T-helper 17 cell (primary cell): Measurements from ENCODE around the gene ARMC5. TPM values are rescaled to one million over a fixed set of nuclear protein-coding genes. Genes with fewer than 3 reads are reported as not detected.

ENCODE experiments used
- ATAC-seq: fragments of 150-1000 bp; cut with Tn5 transposase; 2 replicates; pipeline ENCODE4 v1.10.0; 2021; ENCODE audit warnings: mild to moderate bottlenecking, moderate library complexity
- DNase-seq, 3 donors: peaks; one replicate each; pipeline versions ENCODE4 v3.0.0 to v3.0.0-alpha.2; 2020 to 2021
- H3K9me3 ChIP-seq: one replicate; pipeline ENCODE4 v1.7.0; 2013; ENCODE audit warnings: low read length, mild to moderate bottlenecking; ENCODE audit not compliant: control insufficient read depth, poor library complexity, severe bottlenecking
- H3K27ac Mint-ChIP-seq: one replicate; pipeline ENCODE4 v1.8.0; 2022; ENCODE audit warnings: mild to moderate bottlenecking, moderate library complexity, mixed read lengths
- H3K27me3 Mint-ChIP-seq: one replicate; pipeline ENCODE4 v1.8.0; 2022; ENCODE audit warnings: mixed read lengths
- H3K36me3 Mint-ChIP-seq: one replicate; pipeline ENCODE4 v1.8.0; 2022; ENCODE audit warnings: low read depth, mixed read lengths
- H3K4me1 Mint-ChIP-seq: one replicate; pipeline ENCODE4 v1.8.0; 2022; ENCODE audit warnings: mild to moderate bottlenecking, mixed read lengths
- H3K4me3 Mint-ChIP-seq: one replicate; pipeline ENCODE4 v1.8.0; 2022; ENCODE audit warnings: mild to moderate bottlenecking, moderate library complexity, mixed read lengths
- total RNA-seq, 4 donors: library from RNA in 2 of 4; stranded (reverse) in 2 of 4; gene quantifications; one replicate each; pipeline ENCODE4 v1.2.3 and lab custom pipeline; 2022 to 2026

ARMC5 gene
- total RNA-seq, 2 donors from 2014 or later, result 15.8 to 21.9 TPM

DNA sequence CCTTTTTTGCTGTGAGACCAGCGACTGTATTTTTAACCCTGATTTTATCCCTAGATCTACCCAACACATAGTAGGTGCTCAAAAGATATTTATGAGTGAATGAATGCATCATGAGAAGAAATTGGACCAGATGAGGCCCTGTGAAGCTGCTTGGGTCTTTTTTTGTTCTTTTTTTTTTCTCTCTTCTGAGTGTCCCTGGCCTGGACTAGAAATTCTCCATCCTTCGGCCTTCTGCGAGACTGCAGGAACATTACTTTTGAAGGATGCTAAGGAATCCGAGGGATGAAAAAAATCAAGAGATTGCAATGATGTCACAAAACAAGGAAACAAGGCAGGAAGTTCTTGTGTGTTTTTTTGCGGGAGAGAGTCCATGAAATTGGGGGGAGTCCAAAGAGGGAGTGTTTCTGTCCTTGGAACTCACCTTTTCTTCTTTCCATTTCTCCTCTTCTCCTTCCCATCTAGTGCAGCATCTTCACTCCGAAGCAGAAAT lies 49.5 kb downstream of the ARMC5 start:
- DNase-seq (no peak), ATAC-seq (peak; percentile 9)
- H3K27me3 Mint-ChIP-seq, result no peaks in the 10 kb centered on the region
- no peaks in the 10 kb centered on the region for H3K9me3 ChIP-seq
- peaks cover 27% of the 10 kb centered on the region for H3K4me1 Mint-ChIP-seq
- H3K36me3 Mint-ChIP-seq, result peaks cover 4% of the 10 kb centered on the region
- peak overlapping the region; percentile 94 for H3K27ac Mint-ChIP-seq
- H3K4me3 Mint-ChIP-seq, result peak overlapping the region; percentile 95

- Mint-ChIP-seq H3K4me3 (no peak overlapping the region), H3K4me1 (peaks cover 12% of the 10 kb centered on the region), H3K27ac (no peak overlapping the region), H3K27me3 (peaks cover 4% of the 10 kb centered on the region), H3K36me3 (peaks cover 2% of the 10 kb centered on the region)
- no peak for DNase-seq
- no peak for ATAC-seq
- peaks cover 3% of the 10 kb centered on the region for H3K9me3 ChIP-seq
These were observed 53.8 kb downstream of the ARMC5 start for GRCh38 chr16:31513126-31513525.

DNA sequence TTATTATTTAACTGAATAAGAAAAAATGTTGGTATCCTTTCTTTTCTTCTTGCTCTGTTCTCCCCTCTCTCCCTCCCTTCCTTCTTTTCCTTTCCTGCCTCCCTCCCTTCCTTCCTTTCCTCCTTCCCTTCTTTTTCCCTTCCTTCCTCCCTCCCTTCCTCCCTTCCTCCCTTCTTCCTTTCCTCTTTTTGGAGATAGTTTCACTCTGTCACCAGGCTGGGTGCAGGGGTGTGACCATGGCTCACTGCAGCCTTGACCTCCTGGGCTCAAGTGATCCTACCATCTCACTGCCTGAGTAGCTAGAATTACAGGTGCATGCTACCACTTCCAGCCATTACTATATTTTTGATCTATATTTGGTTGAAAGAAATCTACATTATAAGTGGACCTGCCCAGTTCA lies 54.6 kb downstream of the ARMC5 start:
- peaks cover 3% of the 10 kb centered on the region for H3K9me3 ChIP-seq
- Mint-ChIP-seq H3K27me3 (peaks cover 4% of the 10 kb centered on the region), H3K36me3 (peaks cover 2% of the 10 kb centered on the region), H3K27ac (no peak overlapping the region), H3K4me3 (no peak overlapping the region), H3K4me1 (peaks cover 9% of the 10 kb centered on the region)
- DNase-seq (no peak), ATAC-seq (no peak)

Other genes starting within 250 kb of the ARMC5 start
- gene TRIM72, start 245.4 kb upstream of the ARMC5 start, total RNA-seq, result under 1 TPM; 0.08 to 0.17 TPM
- gene PYDC1, start 242.4 kb upstream of the ARMC5 start, total RNA-seq, result not detected
- gene ITGAM, start 199.5 kb upstream of the ARMC5 start, total RNA-seq, result 10 to 100 TPM in 1 of 2 donors, 1 to 10 TPM in 1; 7.3 to 12.5 TPM
- gene ITGAX, start 104.3 kb upstream of the ARMC5 start, total RNA-seq, result 10 to 100 TPM in 1 of 2 donors, 1 to 10 TPM in 1; 4.6 to 16.0 TPM
- not detected for gene ITGAD, start 66.2 kb upstream of the ARMC5 start, total RNA-seq
- not detected for gene COX6A2, start 31.1 kb upstream of the ARMC5 start, total RNA-seq
- under 1 TPM; 0.10 to 0.23 TPM for gene ZNF843, start 16.7 kb upstream of the ARMC5 start, total RNA-seq
- 1 to 10 TPM in 1 of 2 donors, under 1 TPM in 1; 0.35 to 5.6 TPM for gene TGFB1I1, start 12.7 kb downstream of the ARMC5 start, total RNA-seq
- 1 to 10 TPM; 1.3 to 2.8 TPM for gene SLC5A2, start 23.6 kb downstream of the ARMC5 start, total RNA-seq
- gene RUSF1, start 48.9 kb downstream of the ARMC5 start, total RNA-seq, result 10 to 100 TPM; 56.7 to 60.7 TPM
- gene AHSP, start 68.4 kb downstream of the ARMC5 start, total RNA-seq, result not detected